H1 (cell line): Measurements from ENCODE around the gene FAM53A. TPM values are rescaled to one million over a fixed set of nuclear protein-coding genes. Genes with fewer than 3 reads are reported as not detected.
A peak's percentile ranks its signal among the peaks of the same experiment; 100 is the strongest.

Source experiments
- ASH2L ChIP-seq: fragments of 200-600, 300-600 bp; sonication (generic); IDR thresholded peaks from one replicate; pipeline ENCODE4 v1.7.1; 2017; ENCODE audit warnings: low read length
- BACH1 ChIP-seq: IDR thresholded peaks from 2 replicates; pipeline ENCODE4 v1.6.1; 2012; ENCODE audit warnings: low read length, improper control_type of control experiment
- CHD2 ChIP-seq: IDR thresholded peaks from 2 replicates; pipeline ENCODE4 v1.6.1; 2012; ENCODE audit warnings: low read length, improper control_type of control experiment
- CREB1 ChIP-seq: IDR thresholded peaks from 2 replicates; pipeline ENCODE4 v1.6.1; 2012; ENCODE audit warnings: inconsistent platforms
- GTF2F1 ChIP-seq: IDR thresholded peaks from 2 replicates; pipeline ENCODE4 v1.6.1; 2012; ENCODE audit warnings: low read depth, low read length, improper control_type of control experiment, borderline replicate concordance
- HDAC2 ChIP-seq, 2 experiments: fragments of 300-600 bp in 1 of 2; sonication (generic) in 1 of 2; IDR thresholded peaks; 2 replicates each; pipeline ENCODE4 v1.6.1; 2011 to 2012; ENCODE audit warnings: low read depth in 2 of 2, low read length in 2 of 2, mild to moderate bottlenecking in 2 of 2, moderate library complexity in 2 of 2, borderline replicate concordance in 1 of 2, inconsistent platforms in 1 of 2
- KDM1A ChIP-seq: fragments of 200-600, 300-600 bp; sonication (generic); IDR thresholded peaks from 2 replicates; pipeline ENCODE4 v1.7.1; 2016; ENCODE audit warnings: mild to moderate bottlenecking, low read length, borderline replicate concordance
- KDM4A ChIP-seq: IDR thresholded peaks from one replicate; pipeline ENCODE4 v1.7.1; 2012; ENCODE audit warnings: low read depth, mild to moderate bottlenecking, moderate library complexity, low read length, inconsistent platforms; ENCODE audit not compliant: severe bottlenecking
- KDM5A ChIP-seq: fragments of 200-600 bp; IDR thresholded peaks from 2 replicates; pipeline ENCODE4 v1.7.1; 2012; ENCODE audit warnings: mild to moderate bottlenecking, low read length, inconsistent platforms, mixed read lengths
- PHF8 ChIP-seq: fragments of 200-600 bp; sonication (generic); conservative IDR thresholded peaks from 2 replicates; pipeline ENCODE4 v1.7.1; 2012; ENCODE audit warnings: low read depth, mild to moderate bottlenecking, inconsistent platforms, low read length, moderate library complexity
- POU5F1 ChIP-seq: IDR thresholded peaks from 2 replicates; pipeline ENCODE4 v1.6.1; 2011; ENCODE audit warnings: low read depth, mild to moderate bottlenecking, low read length, moderate library complexity
- SAP30 ChIP-seq: fragments of 300-600 bp; sonication (generic); IDR thresholded peaks from 2 replicates; pipeline ENCODE4 v1.7.1; 2012; ENCODE audit warnings: low read length, moderate library complexity, mild to moderate bottlenecking, inconsistent platforms; ENCODE audit not compliant: insufficient read depth, insufficient replicate concordance
- SP1 ChIP-seq: IDR thresholded peaks from 2 replicates; pipeline ENCODE4 v1.6.1; 2011; ENCODE audit warnings: low read depth, low read length
- SP4 ChIP-seq: IDR thresholded peaks from 2 replicates; pipeline ENCODE4 v1.6.1; 2012; ENCODE audit warnings: low read length, inconsistent platforms
- TAF1 ChIP-seq: IDR thresholded peaks from 2 replicates; pipeline ENCODE4 v1.6.1; 2011; ENCODE audit warnings: mild to moderate bottlenecking, low read depth, low read length
- YY1 ChIP-seq: IDR thresholded peaks from 2 replicates; pipeline ENCODE4 v1.6.1; 2011; ENCODE audit warnings: low read depth, mild to moderate bottlenecking, low read length
- polyA plus RNA-seq, 7 experiments: library from polyadenylated mRNA; depleted of rRNA in 3 of 7; stranded (reverse) in 5 of 7; unstranded in 2 of 7; fragments of >200 nt in 5 of 7; fragments of 200-250 nt in 2 of 7; gene quantifications; 1 replicate in 5 of 7; 2 replicates in 1 of 7; 4 replicates in 1 of 7; pipeline versions ENCODE4 v1.2.1 to v1.2.3, GENCODE V29; 2011 to 2013; ENCODE audit warnings: missing spikeins in 2 of 7, mixed read lengths in 2 of 7
- total RNA-seq: library from RNA; stranded (reverse); fragmentation: NEBNext Ultra II Directional; extraction: Animal tissue kit (Norgen Biotek cat#: 25700); gene quantifications from 2 replicates; pipeline ENCODE4 v1.2.1, GENCODE V29; 2021
- TF ChIP-seq, protein P1 (sequence below), 3 experiments: IDR thresholded peaks; 1 replicate in 2 of 3; 2 replicates in 1 of 3; pipeline versions ENCODE4 v1.5.1 to v1.6.1; 2011; ENCODE audit warnings: low read length in 3 of 3, mild to moderate bottlenecking in 3 of 3, inconsistent platforms in 2 of 3, low read depth in 1 of 3, moderate library complexity in 1 of 3; ENCODE audit not compliant: insufficient read depth in 1 of 3; ENCODE audit errors: control extremely low read depth in 1 of 3
- TF ChIP-seq, protein P2 (sequence below): IDR thresholded peaks from 2 replicates; pipeline ENCODE4 v1.6.1; 2012; ENCODE audit warnings: inconsistent platforms
- TF ChIP-seq, protein P3 (sequence below): IDR thresholded peaks from 2 replicates; pipeline ENCODE4 v1.6.1; 2012; ENCODE audit warnings: inconsistent platforms

FAM53A gene
- total and polyA plus RNA-seq, 2 of the 8 experiments (the other 6 are each of a cell fraction or from before 2014, with no cell fraction given): 1.9 to 2.0 TPM

DNA sequence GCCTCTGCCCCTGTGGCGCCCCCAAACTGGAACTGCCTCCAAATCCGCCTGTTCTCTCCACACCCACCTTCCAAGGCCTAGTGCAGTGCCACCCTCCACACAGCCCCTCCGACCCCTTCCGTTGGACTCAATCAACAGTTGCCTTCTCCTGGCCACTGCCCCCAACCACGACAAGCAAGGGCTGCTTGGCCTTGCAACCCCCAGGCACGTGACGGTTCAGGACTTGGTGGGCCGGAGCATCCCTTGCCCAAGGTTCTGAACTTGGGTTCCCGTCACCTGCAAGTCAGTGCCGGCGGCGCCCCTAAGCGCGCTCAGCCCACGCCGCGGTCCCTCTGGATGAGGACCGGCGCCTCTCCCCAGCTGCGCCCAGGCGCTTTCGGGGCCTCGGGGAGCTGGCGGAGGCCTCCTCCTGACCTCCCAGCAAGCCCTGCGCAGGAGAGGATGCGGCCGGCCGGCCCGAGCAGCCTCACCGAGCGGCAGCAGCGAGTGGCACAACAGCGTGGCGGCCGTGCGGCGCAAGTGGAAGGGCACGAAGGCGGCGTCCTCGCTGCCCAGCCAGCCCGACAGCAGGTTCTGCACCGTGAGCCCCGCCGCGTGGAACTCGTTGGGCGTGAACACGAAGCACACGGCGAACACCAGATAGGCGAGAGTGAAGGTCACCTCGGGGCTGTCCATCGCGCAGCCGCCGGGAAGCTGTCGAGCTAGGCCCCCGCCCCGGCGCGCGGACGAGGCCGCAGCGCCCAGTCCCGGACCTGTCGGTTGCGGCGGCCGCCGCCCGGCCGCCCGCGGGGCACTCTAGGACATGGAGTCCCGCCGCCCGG is 36.3 kb upstream of the FAM53A start (continued):
- no peak for TF ChIP-seq GTF2F1
- TF ChIP-seq CHD2: no peak
- TF ChIP-seq, protein P1, sequence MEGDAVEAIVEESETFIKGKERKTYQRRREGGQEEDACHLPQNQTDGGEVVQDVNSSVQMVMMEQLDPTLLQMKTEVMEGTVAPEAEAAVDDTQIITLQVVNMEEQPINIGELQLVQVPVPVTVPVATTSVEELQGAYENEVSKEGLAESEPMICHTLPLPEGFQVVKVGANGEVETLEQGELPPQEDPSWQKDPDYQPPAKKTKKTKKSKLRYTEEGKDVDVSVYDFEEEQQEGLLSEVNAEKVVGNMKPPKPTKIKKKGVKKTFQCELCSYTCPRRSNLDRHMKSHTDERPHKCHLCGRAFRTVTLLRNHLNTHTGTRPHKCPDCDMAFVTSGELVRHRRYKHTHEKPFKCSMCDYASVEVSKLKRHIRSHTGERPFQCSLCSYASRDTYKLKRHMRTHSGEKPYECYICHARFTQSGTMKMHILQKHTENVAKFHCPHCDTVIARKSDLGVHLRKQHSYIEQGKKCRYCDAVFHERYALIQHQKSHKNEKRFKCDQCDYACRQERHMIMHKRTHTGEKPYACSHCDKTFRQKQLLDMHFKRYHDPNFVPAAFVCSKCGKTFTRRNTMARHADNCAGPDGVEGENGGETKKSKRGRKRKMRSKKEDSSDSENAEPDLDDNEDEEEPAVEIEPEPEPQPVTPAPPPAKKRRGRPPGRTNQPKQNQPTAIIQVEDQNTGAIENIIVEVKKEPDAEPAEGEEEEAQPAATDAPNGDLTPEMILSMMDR (IDR thresholded peaks at IDR 0.05; ENCODE audit: control extremely low read depth in 1 of 3, insufficient read depth in 1 of 3, low read depth in 1 of 3, low read length in 3 of 3): no peak
- TF ChIP-seq BACH1: no peak
- peak in 1 of 2 experiments; percentile 38; a peak in 1 of 4 replicates for TF ChIP-seq HDAC2 (IDR thresholded peaks at IDR 0.05; ENCODE audit: borderline replicate concordance in 1 of 2, low read depth in 2 of 2, low read length in 2 of 2)
- peak; percentile 62 for TF ChIP-seq SAP30
- TF ChIP-seq KDM4A: peak; percentile 84
- peak; percentile 31 for TF ChIP-seq ASH2L
- TF ChIP-seq, protein P2, sequence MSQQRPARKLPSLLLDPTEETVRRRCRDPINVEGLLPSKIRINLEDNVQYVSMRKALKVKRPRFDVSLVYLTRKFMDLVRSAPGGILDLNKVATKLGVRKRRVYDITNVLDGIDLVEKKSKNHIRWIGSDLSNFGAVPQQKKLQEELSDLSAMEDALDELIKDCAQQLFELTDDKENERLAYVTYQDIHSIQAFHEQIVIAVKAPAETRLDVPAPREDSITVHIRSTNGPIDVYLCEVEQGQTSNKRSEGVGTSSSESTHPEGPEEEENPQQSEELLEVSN: peak; percentile 62
- peak; percentile 30; the same call in 1 of the 2 replicates for TF ChIP-seq TAF1
- TF ChIP-seq KDM5A: no peak
- peak; percentile 71 for TF ChIP-seq PHF8
- no peak for TF ChIP-seq SP1
- no peak for TF ChIP-seq POU5F1
- no peak for TF ChIP-seq KDM1A
- TF ChIP-seq, protein P3, sequence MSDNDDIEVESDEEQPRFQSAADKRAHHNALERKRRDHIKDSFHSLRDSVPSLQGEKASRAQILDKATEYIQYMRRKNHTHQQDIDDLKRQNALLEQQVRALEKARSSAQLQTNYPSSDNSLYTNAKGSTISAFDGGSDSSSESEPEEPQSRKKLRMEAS: peak; percentile 66; the same call in 1 of the 2 replicates
- no peak for TF ChIP-seq SP4
- no peak for TF ChIP-seq YY1
- TF ChIP-seq CREB1: no peak
